SW480 (cell line): Measurements from ENCODE around the gene MYL7.
A peak's percentile ranks its signal among the peaks of the same experiment; 100 is the strongest.
"Not testable (repeated sequence)": the region's sequence is repeated elsewhere in the genome, so short reads cannot be mapped to it uniquely, and the experiment has no call there.

ENCODE experiments used
- DNase-seq: peaks from one replicate; pipeline ENCODE4 v3.0.0-alpha.2; 2016; ENCODE audit warnings: low spot score

MYL7 gene

DNA sequence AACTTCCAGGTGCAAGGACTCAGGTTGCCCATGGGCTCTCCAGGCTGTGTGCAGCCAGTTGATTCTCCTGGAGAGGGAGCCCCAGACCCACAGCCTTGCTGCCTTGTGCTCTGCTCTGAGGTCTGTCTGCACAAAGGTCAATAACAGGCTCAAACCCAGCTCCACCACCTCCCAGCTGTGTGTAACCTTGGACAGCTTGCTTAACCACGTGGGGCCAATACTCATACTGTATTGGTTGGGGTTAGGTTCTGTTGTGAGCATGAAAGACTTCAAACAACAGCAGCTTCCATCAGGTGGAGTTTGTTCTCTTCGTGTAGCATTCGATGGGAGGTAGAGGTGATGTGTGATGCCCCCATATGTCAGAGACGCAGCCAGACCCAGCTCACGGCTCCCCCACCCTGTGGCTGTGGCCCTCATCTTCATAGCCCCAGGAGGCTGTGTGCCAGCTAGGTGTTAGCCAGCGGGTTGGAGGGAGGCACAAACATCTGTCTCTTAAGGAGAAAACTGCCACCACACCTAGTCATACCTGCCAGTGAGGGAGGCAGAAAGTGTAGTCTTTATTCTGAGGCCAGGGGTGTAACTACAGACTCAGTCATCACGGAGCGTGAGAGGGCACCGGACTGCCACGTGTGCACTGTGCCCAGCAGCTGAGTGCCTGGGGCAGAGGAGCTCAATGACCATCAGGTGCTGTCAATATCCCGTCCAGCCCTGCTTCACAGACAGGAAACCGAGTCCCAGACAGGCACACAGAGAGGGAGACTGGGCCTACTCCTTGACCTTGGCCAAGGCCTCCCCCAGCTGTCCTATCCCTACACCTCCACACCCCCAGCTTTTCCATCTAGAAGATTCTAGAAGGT is 9.7 kb downstream of the MYL7 start:
- DNase-seq = peak; percentile 78

DNA sequence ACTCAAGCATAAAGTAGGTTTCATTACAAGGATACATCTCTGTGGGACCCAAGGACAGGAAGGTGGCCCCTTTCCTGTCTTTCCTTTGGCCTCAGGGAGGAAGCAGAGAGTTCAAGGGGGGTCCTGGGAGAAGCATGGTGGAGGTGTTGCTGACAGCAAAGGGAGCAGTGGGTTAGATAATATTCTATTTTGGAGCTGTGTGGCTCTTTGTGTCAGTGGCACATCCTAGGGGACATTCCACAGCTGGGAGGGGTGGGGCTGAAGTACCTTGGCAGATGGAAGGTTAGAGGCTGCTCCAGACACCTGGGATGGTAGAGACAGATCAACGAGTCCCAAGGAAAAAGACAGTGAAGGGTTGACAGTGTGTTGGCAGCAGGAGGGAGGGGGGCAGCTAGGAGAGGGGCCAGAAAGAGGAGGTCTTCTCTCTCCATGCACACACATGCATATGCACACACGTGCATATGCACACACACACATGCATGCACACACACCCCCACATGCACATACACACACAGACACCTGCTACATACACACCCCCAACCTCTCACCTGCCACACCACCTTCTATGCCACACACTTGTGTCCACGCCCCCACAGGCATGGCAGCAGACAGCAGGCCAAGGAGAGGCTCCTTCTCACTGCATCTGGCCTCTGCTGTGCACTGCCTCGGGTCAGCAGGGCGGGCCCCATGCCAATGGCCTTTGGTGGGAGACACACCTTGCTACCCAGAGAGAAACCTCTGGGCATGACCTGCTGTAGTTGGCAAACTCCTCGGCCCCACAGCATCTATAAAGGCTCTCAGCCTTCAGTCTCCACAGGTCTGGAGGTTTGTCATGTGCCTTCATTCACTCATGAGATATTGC is 12.2 kb downstream of the MYL7 start:
- no peak for DNase-seq

DNA sequence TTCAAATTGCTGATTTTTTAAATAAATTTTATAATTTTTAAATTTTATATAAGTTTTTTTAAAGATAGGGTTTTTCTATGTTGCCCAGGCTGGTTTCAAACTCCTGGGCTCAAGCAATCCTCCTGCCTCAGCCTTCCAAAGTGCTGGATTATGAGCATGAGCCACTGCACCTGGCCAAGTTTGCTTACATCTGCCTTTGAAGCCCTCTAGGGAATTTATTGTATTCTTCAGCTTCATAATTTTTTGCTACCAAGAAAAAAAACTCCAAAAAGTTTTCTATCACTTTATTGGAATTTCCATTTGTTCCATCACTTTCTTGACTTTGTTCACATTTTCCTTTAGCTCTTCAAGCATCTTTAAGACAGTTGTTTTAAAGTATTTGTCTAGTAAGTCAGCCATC is 14.0 kb downstream of the MYL7 start:
- DNase-seq = no peak

DNA sequence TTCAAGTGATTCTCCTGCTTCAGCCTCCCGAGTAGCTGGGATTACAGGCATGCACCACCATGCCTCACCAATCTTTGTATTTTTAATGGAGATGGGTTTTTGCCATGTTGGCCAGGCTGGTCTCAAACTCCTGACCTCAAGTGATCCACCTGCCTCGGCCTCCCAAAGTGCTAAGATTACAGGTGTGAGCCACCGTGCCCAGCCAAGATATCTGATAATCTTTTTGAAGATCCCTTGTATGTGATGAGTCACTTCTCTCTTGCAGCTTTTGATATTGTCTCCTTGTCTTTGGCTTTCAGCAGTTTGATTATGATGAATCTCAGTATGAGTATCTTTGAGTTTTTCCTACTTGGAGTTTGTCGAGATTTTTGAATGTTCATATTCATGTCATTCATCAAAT is 14.6 kb downstream of the MYL7 start:
- not testable (repeated sequence) for DNase-seq

DNA sequence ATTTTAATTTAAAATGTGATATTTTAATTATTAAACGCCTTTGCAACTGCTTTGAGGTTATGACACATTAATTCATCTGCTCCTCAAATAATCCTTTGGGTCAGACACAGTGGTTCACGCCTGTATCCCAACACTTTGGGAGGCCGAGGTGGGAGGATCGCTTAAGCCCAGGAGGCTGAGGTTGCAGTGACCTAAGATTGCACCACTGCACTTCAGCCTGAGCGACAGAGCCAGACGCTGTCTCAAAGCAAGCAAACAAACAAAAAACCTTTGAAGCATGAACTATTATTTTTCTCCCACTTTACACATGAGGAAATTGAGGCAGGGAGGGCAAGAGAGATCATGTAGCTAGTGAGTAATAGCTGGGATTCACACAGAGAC is 16.3 kb downstream of the MYL7 start:
- DNase-seq = no peak

GRCh38 chr7:44123190-44124003 is 17.7 kb downstream of the MYL7 start, which contains the start of gene POLD2:
POLD2 (minus strand) TSS chr7:44123548; CDS start chr7:44122053, 1,495 bp downstream.
- peak; percentile 97 for DNase-seq

- no peak for DNase-seq
Measured at GRCh38 chr7:44122529-44122928, 18.6 kb downstream of the MYL7 start.

- no peak for DNase-seq
Measured at GRCh38 chr7:44121761-44122420, 19.2 kb downstream of the MYL7 start.

DNA sequence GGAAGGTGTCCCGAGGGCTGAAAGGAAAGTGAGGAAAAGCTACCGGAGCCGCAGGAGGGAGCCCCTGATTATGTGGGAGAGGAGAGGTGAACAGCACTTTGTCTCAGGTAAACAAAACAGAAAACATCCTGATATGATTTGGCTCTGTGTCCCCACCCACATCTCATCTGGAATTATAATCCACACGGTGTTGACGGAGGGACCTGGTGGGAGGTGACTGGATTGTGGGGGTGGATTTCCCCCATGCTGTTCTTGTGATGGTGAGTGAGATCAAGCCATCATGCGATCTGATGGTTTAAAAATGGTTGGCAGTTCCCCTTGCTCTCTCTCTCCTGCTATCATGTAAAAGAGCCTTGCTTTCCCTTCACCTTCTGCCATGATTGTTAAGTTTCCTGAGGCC is 20.7 kb downstream of the MYL7 start:
- DNase-seq = no peak

DNA sequence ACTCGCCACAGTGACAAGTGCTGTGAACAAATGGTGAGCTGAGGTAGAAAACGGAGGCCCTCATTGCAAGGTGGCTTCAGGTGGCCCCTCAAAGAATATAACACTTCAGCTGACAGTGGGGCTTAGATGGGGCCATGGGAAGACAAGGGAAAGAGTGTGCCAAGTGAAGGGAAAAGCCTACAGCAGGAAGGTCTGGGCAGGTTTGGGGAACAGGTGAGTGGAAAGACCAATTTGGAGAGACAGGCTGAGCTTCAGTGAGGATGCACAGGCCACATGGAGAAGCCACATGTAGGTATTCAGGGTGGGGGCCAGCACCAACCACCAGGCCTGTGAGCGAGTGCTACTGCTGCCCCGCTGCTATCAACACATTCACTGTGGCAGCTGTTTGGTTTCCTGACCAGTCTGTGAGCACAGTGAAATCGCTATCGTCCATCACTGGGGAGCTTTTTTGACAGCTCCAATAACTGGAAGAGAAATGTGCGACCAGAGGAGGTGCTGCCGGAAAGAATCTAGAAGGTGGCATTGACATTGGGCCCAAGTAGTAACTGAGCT is 21.2 kb downstream of the MYL7 start:
- no peak for DNase-seq

DNA sequence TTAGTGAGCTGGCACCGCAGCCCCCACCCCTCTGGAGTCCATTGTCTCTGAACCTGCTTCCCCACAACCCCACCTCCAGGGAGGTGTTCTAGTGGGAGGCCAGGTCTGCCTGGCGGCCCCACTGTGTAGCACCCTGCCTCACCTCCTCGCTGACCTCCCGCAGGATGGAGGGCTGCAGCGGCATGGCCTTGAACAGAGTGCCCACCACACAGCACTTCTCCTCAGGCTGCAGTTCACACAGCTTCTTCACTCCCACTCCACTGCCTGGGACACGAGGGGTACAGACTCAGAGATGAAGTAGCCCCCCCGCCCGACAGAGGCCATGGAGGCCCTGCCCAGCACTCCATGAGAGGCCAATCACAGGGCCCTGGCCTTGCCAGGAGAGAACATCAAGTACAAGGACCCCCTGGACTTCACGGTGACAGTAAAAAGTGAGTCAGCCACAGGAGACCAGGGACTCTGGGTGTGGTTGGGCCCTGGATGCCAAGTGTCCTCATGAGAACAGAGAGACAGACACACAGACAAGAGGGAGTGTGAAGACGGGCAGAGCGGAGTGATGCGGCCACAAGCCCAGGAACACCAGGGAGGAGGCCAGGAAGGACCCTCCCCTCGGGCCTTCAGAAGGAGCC is 23.2 kb downstream of the MYL7 start:
- no peak for DNase-seq

GRCh38 chr7:44116789-44117666 is 24.1 kb downstream of the MYL7 start:
- no peak for DNase-seq

DNA sequence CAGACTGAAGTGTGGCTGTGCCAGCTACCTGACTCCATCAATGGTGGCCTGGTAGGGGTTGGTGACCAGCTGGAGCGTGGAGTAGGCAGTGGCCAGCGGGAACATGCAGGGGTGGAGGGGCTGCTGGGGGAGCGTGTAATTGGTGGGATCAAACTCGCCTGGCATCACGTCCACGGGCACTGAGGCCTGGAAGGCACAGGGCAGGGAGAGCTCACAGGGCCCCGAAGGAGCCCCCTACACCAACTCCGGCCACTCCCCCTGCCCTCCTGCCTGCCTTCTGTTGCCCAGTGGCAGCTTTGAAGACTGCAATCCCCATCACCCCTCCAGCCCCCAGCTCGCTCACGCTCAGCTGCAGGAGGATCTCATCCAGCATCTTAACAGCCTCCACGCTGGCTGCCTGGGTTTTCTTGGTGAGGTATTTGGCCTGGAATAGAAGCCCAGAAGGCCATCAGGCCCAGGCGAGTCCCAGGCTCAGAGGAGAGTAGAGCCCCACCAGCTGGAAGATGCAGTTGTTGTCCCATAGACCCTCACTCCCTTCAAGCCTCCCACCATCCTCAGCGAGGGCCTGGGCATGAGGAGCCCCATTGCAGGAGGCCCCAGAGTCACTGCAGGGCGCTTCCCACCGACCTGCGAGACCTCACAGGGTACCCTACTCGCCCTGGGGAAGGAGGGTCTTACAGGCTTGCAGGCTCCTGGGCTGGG is 24.9 kb downstream of the MYL7 start:
- DNase-seq = no peak

DNA sequence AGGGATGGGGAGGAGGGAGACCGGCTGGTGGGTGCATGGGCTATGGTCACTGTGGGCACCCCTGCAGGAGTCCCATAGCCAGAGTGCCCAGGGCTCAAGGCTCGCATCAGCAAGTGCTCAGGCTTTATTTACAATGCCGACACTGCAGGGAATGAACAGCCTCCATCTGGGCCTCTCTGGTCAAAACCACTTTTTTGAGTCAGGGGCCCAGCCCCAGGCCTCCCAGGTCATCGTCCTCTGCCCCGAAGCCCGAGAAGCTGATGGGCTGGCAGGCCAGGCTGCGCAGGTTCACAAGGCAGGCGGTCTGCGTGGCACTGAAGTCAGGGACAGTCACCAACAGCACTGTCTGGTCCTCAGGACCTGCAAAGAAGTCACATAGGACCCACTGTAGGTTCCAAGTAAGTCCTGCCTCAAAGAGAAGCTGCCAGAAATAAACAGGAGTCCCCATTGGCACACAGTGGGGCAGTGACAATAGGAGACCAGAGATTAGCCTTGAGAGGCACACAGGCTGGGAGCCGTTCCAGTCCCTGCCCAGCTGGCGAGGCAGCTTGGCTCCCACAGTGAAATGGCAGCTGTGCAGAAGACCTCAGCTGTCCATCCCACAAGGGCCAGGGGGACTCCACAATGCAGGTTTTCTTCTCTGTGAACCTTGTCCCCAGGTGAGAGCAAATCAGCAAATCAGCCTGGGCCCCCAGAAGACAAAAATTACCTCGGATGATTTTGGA is 26.4 kb downstream of the MYL7 start:
- no peak for DNase-seq

GRCh38 chr7:44113764-44114354 is 27.3 kb downstream of the MYL7 start:
- no peak for DNase-seq

GRCh38 chr7:44112997-44113763 is 28.0 kb downstream of the MYL7 start:
- DNase-seq = no peak

DNA sequence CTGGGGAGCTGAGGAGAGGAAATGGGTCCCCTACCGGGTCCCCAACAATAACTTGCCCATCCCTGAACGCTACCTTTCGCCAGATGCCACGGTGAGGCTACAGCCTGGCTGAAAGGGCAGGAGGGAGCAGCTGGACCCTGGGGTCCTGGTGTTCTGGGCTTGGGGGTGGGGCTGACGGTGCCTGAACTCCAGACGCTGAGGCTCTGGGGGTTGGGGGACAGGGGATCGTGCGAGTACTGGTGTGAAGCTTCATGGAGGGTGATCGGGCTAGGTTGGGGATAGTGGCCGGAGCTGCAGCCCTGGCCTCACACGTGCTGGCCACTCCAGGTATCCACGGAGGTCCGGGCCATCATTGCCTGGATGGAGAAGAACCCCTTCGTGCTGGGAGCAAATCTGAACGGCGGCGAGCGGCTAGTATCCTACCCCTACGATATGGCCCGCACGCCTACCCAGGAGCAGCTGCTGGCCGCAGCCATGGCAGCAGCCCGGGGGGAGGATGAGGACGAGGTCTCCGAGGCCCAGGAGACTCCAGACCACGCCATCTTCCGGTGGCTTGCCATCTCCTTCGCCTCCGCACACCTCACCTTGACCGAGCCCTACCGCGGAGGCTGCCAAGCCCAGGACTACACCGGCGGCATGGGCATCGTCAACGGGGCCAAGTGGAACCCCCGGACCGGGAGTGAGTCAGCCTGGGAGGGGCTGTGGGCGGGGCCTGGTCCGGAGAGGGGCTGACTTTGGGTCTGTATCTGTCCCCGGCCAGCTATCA is 28.7 kb downstream of the MYL7 start:
- peak; percentile 74 for DNase-seq
